Neuronal stem cell (in vitro differentiated cells): ENCODE results near the gene MTF1.

ENCODE experiments used
- DNase-seq: peaks from one replicate; pipeline ENCODE4 v3.0.0-alpha.2; 2013; ENCODE audit warnings: low spot score
- H2AFZ ChIP-seq: one replicate; pipeline ENCODE4 v1.6.1; 2013; ENCODE audit warnings: mild to moderate bottlenecking, low read length, inconsistent platforms
- H2AK5ac ChIP-seq: 2 replicates; pipeline ENCODE4 v1.6.1; 2013; ENCODE audit warnings: low read depth, mild to moderate bottlenecking, inconsistent platforms, low read length, moderate library complexity, mixed read lengths
- H2BK120ac ChIP-seq: 2 replicates; pipeline ENCODE4 v1.6.1; 2013; ENCODE audit warnings: low read depth, mild to moderate bottlenecking, inconsistent platforms, low read length, moderate library complexity, mixed read lengths
- H2BK12ac ChIP-seq: one replicate; pipeline ENCODE4 v1.6.1; 2013; ENCODE audit warnings: low read length, inconsistent platforms
- H2BK15ac ChIP-seq: 2 replicates; pipeline ENCODE4 v1.6.1; 2013; ENCODE audit warnings: mild to moderate bottlenecking, low read length, inconsistent platforms, mixed read lengths
- H2BK5ac ChIP-seq: one replicate; pipeline ENCODE4 v1.6.1; 2013; ENCODE audit warnings: inconsistent platforms, mild to moderate bottlenecking, low read length, moderate library complexity
- H3K14ac ChIP-seq: one replicate; pipeline ENCODE4 v1.6.1; 2013; ENCODE audit warnings: low read length, inconsistent platforms
- H3K18ac ChIP-seq: 2 replicates; pipeline ENCODE4 v1.6.1; 2013; ENCODE audit warnings: low read length, inconsistent platforms
- H3K23ac ChIP-seq: 2 replicates; pipeline ENCODE4 v1.6.1; 2013; ENCODE audit warnings: low read depth, mild to moderate bottlenecking, mixed read lengths, low read length, inconsistent platforms; ENCODE audit not compliant: poor library complexity
- H3K27ac ChIP-seq: replicated peaks from 3 replicates; pipeline ENCODE4 v1.5.1; 2013; ENCODE audit warnings: low read length, inconsistent platforms
- H3K27me3 ChIP-seq, 3 experiments: 2 replicates each; pipeline ENCODE4 v1.6.1; 2013; ENCODE audit warnings: low read length in 3 of 3, mild to moderate bottlenecking in 2 of 3, inconsistent platforms in 1 of 3, low read depth in 1 of 3, mixed read lengths in 1 of 3, moderate library complexity in 1 of 3; ENCODE audit not compliant: control insufficient read depth in 3 of 3, insufficient read depth in 3 of 3
- H3K36me3 ChIP-seq, 2 donors: replicated peaks in 1 of 2; 2 replicates each; pipeline ENCODE4 v1.6.1; 2013; ENCODE audit warnings: low read length in 2 of 2; ENCODE audit not compliant: control insufficient read depth in 2 of 2, insufficient read depth in 2 of 2
- H3K4ac ChIP-seq: 2 replicates; pipeline ENCODE4 v1.6.1; 2013; ENCODE audit warnings: inconsistent platforms, mild to moderate bottlenecking, low read length, moderate library complexity
- H3K4me1 ChIP-seq, 2 donors: 1 replicate in 1 of 2; 2 replicates in 1 of 2; pipeline ENCODE4 v1.6.1; 2013; ENCODE audit warnings: low read length in 2 of 2, low read depth in 1 of 2; ENCODE audit not compliant: control insufficient read depth in 2 of 2, insufficient read depth in 1 of 2
- H3K4me2 ChIP-seq: one replicate; pipeline ENCODE4 v1.6.1; 2013; ENCODE audit warnings: mild to moderate bottlenecking, low read length, inconsistent platforms; ENCODE audit not compliant: insufficient read depth, poor library complexity, severe bottlenecking
- H3K4me3 ChIP-seq, 2 donors: 2 replicates each; pipeline ENCODE4 v1.5.1; 2013; ENCODE audit warnings: low read length in 2 of 2, mild to moderate bottlenecking in 2 of 2, inconsistent platforms in 1 of 2, moderate library complexity in 1 of 2
- H3K79me1 ChIP-seq: one replicate; pipeline ENCODE4 v1.6.1; 2013; ENCODE audit warnings: low read depth, mild to moderate bottlenecking, inconsistent platforms, low read length, moderate library complexity
- H3K9ac ChIP-seq: one replicate; pipeline ENCODE4 v1.6.1; 2013; ENCODE audit warnings: mild to moderate bottlenecking, low read depth, low read length, inconsistent platforms; ENCODE audit not compliant: poor library complexity
- H3K9me3 ChIP-seq, 2 donors: replicated peaks in 1 of 2; 2 replicates each; pipeline versions ENCODE3 to v1.6.1; 2013; ENCODE audit warnings: low read length in 2 of 2, mild to moderate bottlenecking in 2 of 2, inconsistent platforms in 1 of 2, low read depth in 1 of 2, mixed read lengths in 1 of 2, moderate library complexity in 1 of 2; ENCODE audit not compliant: control insufficient read depth in 2 of 2, insufficient read depth in 1 of 2
- H4K8ac ChIP-seq: one replicate; pipeline ENCODE4 v1.6.1; 2013; ENCODE audit warnings: low read depth, mild to moderate bottlenecking, inconsistent platforms, low read length, moderate library complexity
- H4K91ac ChIP-seq: one replicate; pipeline ENCODE4 v1.6.1; 2013; ENCODE audit warnings: low read length, low read depth, mild to moderate bottlenecking, inconsistent platforms; ENCODE audit not compliant: poor library complexity
- WGBS, 2 donors: extraction: QIAGEN DNeasy Blood & Tissue Kit; methylation state at CpG; one replicate each; pipeline ENCODE4 v1.1.7; 2013; ENCODE audit warnings: missing lambda C conversion rate in 2 of 2, mixed read lengths in 1 of 2; ENCODE audit not compliant: insufficient read length in 2 of 2, insufficient replicate concordance in 1 of 2; ENCODE audit errors: extremely low coverage in 2 of 2; 5-methylcytosine and 5-hydroxymethylcytosine counted together

Gene MTF1

GRCh38 chr1:37821481-37821880 lies 37.9 kb downstream of the MTF1 start:
- Histone ChIP-seq H3K14ac (no peak overlapping the region), H2BK15ac (no peak overlapping the region), H3K23ac (no peak overlapping the region), H2AFZ (no peak overlapping the region), H4K8ac (no peak overlapping the region), H3K9ac (no peak overlapping the region), H3K18ac (no peak overlapping the region), H4K91ac (no peak overlapping the region), H2BK120ac (no peak overlapping the region), H3K4ac (no peak overlapping the region), H3K4me3 (no peak overlapping the region), H2BK5ac (no peak overlapping the region), H3K4me2 (no peak overlapping the region), H3K36me3 (peaks cover 17 to 83% of the 10 kb centered on the region in 2 donors), H3K27ac (no peak overlapping the region), H3K79me1 (no peaks in the 10 kb centered on the region), H2AK5ac (no peak overlapping the region), H3K27me3 (no peaks in the 10 kb centered on the region), H3K4me1 (no peaks in the 10 kb centered on the region), H3K9me3 (no peaks in the 10 kb centered on the region), H2BK12ac (no peak overlapping the region)
- no CpG with 5 or more reads among the region's 2 CpGs for WGBS, 2 donors
- DNase-seq, result no peak

GRCh38 chr1:37817481-37817880 lies 41.9 kb downstream of the MTF1 start:
- Histone ChIP-seq H3K27ac (no peak overlapping the region), H3K18ac (no peak overlapping the region), H2BK15ac (no peak overlapping the region), H3K4me1 (no peaks in the 10 kb centered on the region), H2BK12ac (no peak overlapping the region), H2BK5ac (no peak overlapping the region), H3K14ac (no peak overlapping the region), H3K23ac (no peak overlapping the region), H4K91ac (no peak overlapping the region), H3K9ac (no peak overlapping the region), H3K36me3 (peaks cover 28 to 79% of the 10 kb centered on the region in 2 donors), H4K8ac (no peak overlapping the region), H2AK5ac (no peak overlapping the region), H3K4ac (no peak overlapping the region), H3K79me1 (peaks cover 2% of the 10 kb centered on the region), H2AFZ (no peak overlapping the region), H3K4me3 (no peak overlapping the region), H3K4me2 (no peak overlapping the region), H3K27me3 (no peaks in the 10 kb centered on the region), H2BK120ac (no peak overlapping the region), H3K9me3 (no peaks in the 10 kb centered on the region)
- no CpG with 5 or more reads among the region's 2 CpGs for WGBS, 2 donors
- no peak for DNase-seq

- H3K4ac ChIP-seq, result no peak overlapping the region
- peak overlapping the region in 1 of 2 donors; percentile 16 for H3K4me3 ChIP-seq
- no peak overlapping the region for H2BK5ac ChIP-seq
- no peak overlapping the region for H4K91ac ChIP-seq
- no peak overlapping the region for H3K14ac ChIP-seq
- H3K9me3 ChIP-seq, result no peaks in the 10 kb centered on the region
- H3K23ac ChIP-seq, result no peak overlapping the region
- H3K27ac ChIP-seq, result no peak overlapping the region
- H2BK12ac ChIP-seq, result no peak overlapping the region
- no peak overlapping the region for H3K4me2 ChIP-seq
- H2BK120ac ChIP-seq, result no peak overlapping the region
- no peak overlapping the region for H4K8ac ChIP-seq
- no peak overlapping the region for H3K18ac ChIP-seq
- no peaks in the 10 kb centered on the region for H3K27me3 ChIP-seq
- H3K9ac ChIP-seq, result no peak overlapping the region
- H3K4me1 ChIP-seq, result peaks cover 0 to 3% of the 10 kb centered on the region in 2 donors
- no peak overlapping the region for H2AFZ ChIP-seq
- no peak overlapping the region for H2BK15ac ChIP-seq
- H2AK5ac ChIP-seq, result no peak overlapping the region
- DNase-seq, result no peak
- H3K36me3 ChIP-seq, result peaks cover 24 to 71% of the 10 kb centered on the region in 2 donors
- H3K79me1 ChIP-seq, result peaks cover 2% of the 10 kb centered on the region
- no CpG with 5 or more reads among the region's 7 CpGs for WGBS, 2 donors
Observed at GRCh38 chr1:37814252-37814651, 45.1 kb downstream of the MTF1 start.

- no CpG with 5 or more reads among the region's 2 CpGs for WGBS, 2 donors
- peaks cover 2 to 7% of the 10 kb centered on the region in 2 donors for H3K4me1 ChIP-seq
Observed at GRCh38 chr1:37813529-37814145, 45.8 kb downstream of the MTF1 start.

More at GRCh38 chr1:37813529-37814145, 45.8 kb downstream of the MTF1 start:
- H3K9me3 ChIP-seq, result no peaks in the 10 kb centered on the region
- H2AK5ac ChIP-seq, result no peak overlapping the region
- no peak overlapping the region for H3K27ac ChIP-seq
- H3K4me3 ChIP-seq, result no peak overlapping the region
- no peak overlapping the region for H3K18ac ChIP-seq
- no peak overlapping the region for H2BK15ac ChIP-seq
- no peak overlapping the region for H3K4me2 ChIP-seq
- H2BK120ac ChIP-seq, result no peak overlapping the region
- peaks cover 23 to 69% of the 10 kb centered on the region in 2 donors for H3K36me3 ChIP-seq
- DNase-seq, result no peak
- no peak overlapping the region for H3K14ac ChIP-seq
- no peak overlapping the region for H3K9ac ChIP-seq
- H3K4ac ChIP-seq, result no peak overlapping the region
- H4K91ac ChIP-seq, result no peak overlapping the region
- no peak overlapping the region for H2BK12ac ChIP-seq
- peaks cover 2% of the 10 kb centered on the region for H3K79me1 ChIP-seq
- H2BK5ac ChIP-seq, result no peak overlapping the region
- H2AFZ ChIP-seq, result no peak overlapping the region
- no peak overlapping the region for H4K8ac ChIP-seq
- H3K23ac ChIP-seq, result no peak overlapping the region
- H3K27me3 ChIP-seq, result no peaks in the 10 kb centered on the region
